Activated naive CD4-positive, alpha-beta T cell (primary cell): ENCODE data around the gene RAPGEFL1.
"Not testable (repeated sequence)": the region's sequence is repeated elsewhere in the genome, so short reads cannot be mapped to it uniquely, and the experiment has no call there.

Experiments used
- DNase-seq, 4 experiments: peaks; one replicate each; lab custom pipeline; 2025; lab: John Stamatoyannopoulos, UW

The RAPGEFL1 gene

DNA sequence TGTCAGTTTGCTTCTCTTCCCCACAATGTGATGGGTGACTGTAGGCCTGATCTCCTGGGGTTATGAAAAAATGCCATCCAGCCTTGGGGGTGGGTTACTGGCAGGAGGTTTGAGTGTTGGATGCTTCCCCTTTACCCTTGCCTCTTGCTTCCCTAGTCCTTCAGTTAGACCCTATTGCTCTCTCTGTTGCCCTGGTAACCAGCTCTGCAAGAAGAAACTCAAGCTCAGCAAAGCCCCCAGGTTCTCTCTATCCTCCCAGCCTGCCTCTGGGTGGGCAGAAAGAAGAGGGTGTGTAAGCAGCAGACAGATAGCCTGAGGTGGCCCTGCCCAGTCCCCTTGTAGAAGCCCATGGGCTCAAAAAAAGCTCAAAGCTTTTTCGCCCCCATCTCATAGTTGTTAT, 2.8 kb upstream of the RAPGEFL1 start:
- no peak for DNase-seq

GRCh38 chr17:40175928-40176753, 1.1 kb upstream of the RAPGEFL1 start:
- no peak for DNase-seq

- DNase-seq, result no peak
Observed at GRCh38 chr17:40176754-40177110, 538 bp upstream of the RAPGEFL1 start.

DNA sequence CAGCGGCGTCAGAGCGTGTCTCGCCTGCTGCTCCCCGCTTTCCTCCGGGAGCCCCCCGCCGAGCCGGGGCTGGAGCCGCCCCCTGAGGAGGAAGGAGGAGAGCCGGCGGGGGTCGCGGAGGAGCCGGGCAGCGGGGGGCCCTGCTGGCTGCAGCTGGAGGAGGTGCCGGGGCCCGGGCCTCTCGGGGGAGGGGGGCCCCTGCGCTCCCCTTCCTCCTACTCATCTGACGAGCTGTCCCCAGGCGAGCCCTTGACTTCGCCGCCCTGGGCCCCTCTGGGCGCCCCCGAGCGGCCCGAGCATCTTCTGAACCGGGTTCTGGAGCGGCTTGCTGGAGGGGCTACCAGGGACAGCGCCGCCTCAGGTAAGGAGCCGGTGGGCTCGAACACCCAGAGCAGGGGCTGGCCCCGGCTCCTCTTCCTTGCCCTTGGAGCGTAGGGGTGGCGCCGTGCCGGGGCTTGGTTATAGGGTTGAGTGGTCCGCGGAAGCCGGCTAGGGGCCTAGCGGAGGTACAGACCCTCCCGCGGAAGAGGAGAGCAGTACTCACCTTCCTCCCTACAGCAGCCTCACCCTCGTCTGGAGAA, 841 bp downstream of the RAPGEFL1 start:
- DNase-seq, result no peak

- no peak for DNase-seq
Observed at GRCh38 chr17:40178660-40179059, 1.4 kb downstream of the RAPGEFL1 start.

DNA sequence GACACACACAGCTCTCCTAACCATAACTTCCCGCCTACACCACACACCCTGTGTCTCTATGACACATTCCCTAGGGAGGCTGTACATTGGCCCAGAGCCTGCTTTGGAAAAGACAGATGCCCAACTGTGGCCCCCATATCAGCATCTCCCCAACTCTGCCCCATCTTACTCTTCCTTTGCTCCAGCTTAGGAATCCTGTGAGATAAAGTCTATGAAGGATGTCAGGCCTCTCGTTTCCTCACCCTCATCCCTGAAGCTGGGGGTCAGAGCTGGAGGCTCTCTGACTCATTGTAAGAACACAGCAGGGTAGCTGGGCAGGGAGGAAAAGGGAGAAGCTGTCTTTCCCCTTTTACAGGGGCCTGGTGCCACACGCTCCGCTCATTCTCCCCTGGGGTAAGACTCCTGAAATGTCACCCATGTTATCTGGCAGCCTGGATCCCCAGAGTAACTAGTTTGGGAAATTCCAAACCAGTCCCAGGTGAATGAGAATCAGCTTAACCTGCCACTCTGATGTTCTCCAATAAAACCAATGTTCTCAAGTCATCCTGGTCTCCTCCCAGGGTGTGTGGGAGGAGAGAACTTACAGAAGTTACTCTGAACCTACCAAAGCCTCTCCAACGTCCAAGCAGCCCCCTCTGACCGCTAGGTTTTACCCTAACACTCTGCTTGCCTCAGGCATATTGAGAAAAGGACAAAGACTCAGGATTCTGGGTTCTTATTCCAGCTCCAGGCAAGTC, 2.8 kb downstream of the RAPGEFL1 start:
- DNase-seq, result no peak

- DNase-seq, result no peak
Observed at GRCh38 chr17:40180694-40181093, 3.4 kb downstream of the RAPGEFL1 start.

- DNase-seq, result no peak
Observed at GRCh38 chr17:40181205-40181604, 3.9 kb downstream of the RAPGEFL1 start.

DNA sequence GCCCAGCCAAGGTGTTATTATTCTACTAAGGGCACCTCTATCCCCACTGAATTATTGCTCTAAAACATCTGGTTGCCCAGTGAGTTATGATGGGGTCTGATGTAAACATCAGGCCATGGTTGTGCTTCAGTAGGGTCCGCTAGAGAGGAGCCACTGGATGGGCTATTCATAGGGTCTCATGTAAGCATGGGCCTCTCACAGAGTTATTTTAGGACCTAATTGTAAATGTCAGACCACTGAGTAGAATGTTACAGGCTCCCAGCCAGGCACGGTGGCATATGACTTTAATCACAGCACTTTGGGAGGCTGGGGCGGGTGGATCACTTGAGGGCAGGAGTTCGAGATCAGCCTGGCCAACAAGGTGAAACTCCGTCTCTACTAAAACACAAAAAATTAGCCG, 5.3 kb downstream of the RAPGEFL1 start:
- DNase-seq, result no peak

DNA sequence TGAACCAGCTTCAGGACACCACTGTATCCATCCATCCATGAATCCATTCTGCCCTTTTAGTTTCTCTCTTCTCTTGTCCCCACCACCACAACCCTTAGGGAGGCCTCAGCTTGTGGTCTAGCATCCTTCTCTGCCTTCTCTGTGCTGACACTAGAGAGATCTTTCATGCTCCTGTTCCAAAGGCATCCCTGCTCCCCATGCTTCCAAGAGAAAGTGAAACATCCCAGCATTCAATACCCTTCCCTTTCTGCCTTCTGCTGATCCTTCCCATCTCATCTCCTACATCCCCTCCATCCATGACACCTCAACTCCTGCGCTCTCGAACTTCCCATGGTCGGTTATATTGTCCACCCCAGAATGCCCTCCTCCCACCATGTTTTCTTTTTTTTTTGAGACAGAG, 10.0 kb downstream of the RAPGEFL1 start:
- no peak for DNase-seq

DNA sequence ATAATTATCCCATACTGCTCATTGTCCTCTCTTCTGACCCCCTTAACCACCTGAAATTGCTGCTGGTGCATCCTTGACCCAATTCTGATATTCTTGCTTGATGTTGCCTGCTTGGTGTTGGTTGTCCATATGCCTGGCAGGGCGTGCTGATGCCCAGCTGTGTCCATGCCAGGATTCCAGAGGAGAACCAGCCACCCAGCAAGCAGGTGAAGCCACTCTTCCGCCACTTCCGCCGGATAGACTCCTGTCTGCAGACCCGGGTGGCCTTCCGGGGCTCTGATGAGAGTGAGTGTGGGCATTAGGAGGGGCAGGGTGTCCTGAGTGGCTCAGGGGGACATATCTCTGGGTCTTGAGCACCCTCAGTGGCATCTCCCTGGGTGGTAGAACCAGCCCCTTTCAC, 11.4 kb downstream of the RAPGEFL1 start:
- DNase-seq, result no peak

DNA sequence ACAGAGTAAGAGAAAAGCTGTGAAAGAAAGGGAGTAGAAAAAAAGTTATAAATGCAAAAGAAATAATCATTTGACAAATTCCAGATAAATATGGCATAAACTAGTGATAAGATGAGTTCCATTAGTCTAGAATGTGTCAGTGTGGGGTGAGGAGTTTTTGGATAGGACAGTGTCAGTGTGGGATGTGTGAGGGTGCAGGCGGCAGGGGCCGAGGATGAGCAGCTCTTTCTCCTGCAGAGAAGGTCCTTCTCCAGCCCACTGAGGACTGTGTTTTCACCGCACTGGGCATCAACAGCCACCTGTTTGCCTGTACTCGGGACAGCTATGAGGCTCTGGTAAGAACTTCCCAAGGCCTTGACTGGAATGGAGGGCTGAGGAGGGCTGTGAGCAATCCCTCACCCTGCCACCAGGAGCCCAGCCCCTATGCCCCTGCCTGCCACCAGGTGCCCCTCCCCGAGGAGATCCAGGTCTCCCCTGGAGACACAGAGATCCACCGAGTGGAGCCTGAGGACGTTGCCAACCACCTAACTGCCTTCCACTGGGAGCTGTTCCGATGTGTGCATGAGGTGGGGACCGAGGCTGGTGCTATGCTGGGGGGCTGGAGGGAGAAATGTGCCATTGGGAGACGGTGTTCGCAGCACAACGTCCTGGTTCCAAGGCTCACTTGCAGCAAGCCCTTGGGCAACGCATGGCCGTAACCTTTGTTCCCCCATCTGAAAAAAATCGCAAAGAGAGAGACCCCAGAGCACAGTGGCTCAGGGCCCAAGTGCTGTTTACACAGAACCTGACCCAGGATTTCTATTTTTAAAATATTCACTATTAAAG, 13.1 kb downstream of the RAPGEFL1 start:
- DNase-seq, result peak in 1 of 4 experiments; percentile 41

DNA sequence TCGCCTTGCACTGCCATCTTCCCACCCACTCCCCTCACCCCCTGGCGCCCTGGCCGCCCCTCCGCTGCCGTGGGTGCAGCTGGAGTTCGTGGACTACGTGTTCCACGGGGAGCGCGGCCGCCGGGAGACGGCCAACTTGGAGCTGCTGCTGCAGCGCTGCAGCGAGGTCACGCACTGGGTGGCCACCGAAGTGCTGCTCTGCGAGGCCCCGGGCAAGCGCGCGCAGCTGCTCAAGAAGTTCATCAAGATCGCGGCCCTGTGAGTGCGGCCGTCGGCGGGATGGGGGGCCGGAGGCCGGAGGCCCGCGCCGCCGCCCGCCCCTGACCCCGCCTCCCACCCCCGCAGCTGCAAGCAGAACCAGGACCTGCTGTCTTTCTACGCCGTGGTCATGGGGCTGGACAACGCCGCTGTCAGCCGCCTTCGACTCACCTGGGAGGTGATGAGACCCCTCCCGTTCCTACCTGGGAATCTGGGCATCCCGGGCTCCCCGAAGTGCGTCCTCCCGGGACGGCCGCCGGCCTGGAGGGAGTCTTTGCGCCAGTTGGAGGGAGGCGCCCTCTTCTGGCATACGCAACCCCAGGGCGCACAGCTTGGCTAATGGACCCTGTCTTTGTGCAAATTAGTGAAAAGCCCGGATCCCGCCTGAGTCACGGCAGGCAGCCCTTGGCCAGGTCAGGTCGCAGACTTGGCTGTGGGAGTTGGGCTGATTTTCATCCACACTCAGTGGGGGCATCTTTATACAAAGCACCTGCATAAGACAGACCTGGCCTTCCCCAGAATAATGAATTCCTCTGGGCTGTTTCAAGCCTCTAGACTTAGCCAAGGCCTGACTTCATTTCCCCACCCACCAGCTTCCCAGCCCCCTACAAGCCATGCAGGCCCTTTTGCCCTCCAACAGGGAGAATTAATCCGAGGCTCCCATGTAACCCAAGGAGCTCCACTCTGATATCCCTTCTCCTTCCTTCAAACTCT, 14.3 kb downstream of the RAPGEFL1 start:
- peak in 2 of 4 experiments; percentile 29 to 61 for DNase-seq

- no peak for DNase-seq
Observed at GRCh38 chr17:40192961-40193360, 15.7 kb downstream of the RAPGEFL1 start.

GRCh38 chr17:40194821-40195220, 17.6 kb downstream of the RAPGEFL1 start:
- no peak for DNase-seq

DNA sequence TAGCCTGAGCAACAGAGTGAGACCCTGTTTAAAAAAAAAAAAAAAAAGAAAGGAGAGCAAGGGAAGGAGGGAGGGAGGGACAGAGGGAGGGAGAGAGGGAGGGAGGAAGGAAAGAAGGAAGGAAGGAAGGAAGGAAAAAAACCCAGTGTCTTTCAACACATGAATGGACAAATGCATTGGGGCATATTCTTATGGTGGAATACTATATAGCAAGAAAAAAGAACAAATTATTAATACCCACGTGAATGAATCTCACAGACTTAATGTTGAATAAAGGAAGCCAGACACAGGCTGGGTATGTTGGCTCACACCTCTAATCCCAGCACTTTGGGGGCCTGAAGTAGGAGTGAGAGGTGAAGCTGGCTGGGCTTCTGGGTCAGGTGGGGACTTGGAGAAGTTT, 20.3 kb downstream of the RAPGEFL1 start:
- no peak for DNase-seq

- not testable (repeated sequence) for DNase-seq
Observed at GRCh38 chr17:40197965-40198456, 20.7 kb downstream of the RAPGEFL1 start.

DNA sequence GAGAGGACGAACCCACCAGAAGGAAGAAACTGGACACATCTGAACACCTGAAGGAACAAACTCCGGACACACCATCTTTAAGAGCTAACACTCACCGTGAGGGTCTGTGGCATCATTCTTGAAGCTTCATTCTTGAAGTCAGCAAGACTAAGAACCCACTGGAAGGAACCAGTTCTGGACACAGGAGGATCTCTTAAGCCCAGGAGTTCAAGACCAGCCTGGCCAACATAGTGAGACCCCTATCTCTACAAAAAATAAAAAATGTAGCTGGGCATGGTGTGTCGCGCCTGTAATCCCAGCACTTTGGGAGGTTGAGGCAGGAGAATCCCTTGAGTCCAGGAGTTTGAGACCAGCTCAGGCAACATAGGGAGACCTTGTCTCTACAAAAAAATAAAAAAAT, 21.3 kb downstream of the RAPGEFL1 start:
- DNase-seq, result no peak

- DNase-seq, result no peak
Observed at GRCh38 chr17:40203131-40203530, 25.9 kb downstream of the RAPGEFL1 start.

- not testable (repeated sequence) for DNase-seq
Observed at GRCh38 chr17:40206193-40206592, 28.9 kb downstream of the RAPGEFL1 start.
